H9 (cell line): ENCODE results near the gene COX8A. TPM values are rescaled to one million over a fixed set of nuclear protein-coding genes. Genes with fewer than 3 reads are reported as not detected.
A peak's percentile ranks its signal among the peaks of the same experiment; 100 is the strongest.
"Not testable (repeated sequence)": the region's sequence is repeated elsewhere in the genome, so short reads cannot be mapped to it uniquely, and the experiment has no call there.

Experiments
- DNase-seq: peaks from one replicate; pipeline ENCODE4 v3.0.0-alpha.2; 2017
- H2AFZ ChIP-seq: one replicate; pipeline ENCODE4 v1.6.1; 2013; ENCODE audit warnings: mild to moderate bottlenecking, low read length, control low read depth, moderate library complexity
- H2AK5ac ChIP-seq: 2 replicates; pipeline ENCODE4 v1.6.1; 2013; ENCODE audit warnings: low read length, control low read depth, mixed read lengths; ENCODE audit not compliant: insufficient read length
- H2BK120ac ChIP-seq: one replicate; pipeline ENCODE4 v1.6.1; 2013; ENCODE audit warnings: low read depth, mild to moderate bottlenecking, low read length, control low read depth, inconsistent platforms; ENCODE audit not compliant: poor library complexity, severe bottlenecking
- H2BK12ac ChIP-seq: 2 replicates; pipeline ENCODE4 v1.6.1; 2013; ENCODE audit warnings: low read length, control low read depth, mixed read lengths, low read depth; ENCODE audit not compliant: insufficient read length
- H2BK15ac ChIP-seq: 2 replicates; pipeline ENCODE4 v1.6.1; 2013; ENCODE audit warnings: low read depth, low read length, control low read depth
- H2BK20ac ChIP-seq: one replicate; pipeline ENCODE4 v1.6.1; 2013; ENCODE audit warnings: low read depth, mild to moderate bottlenecking, low read length, control low read depth, inconsistent platforms; ENCODE audit not compliant: poor library complexity, severe bottlenecking
- H2BK5ac ChIP-seq: 2 replicates; pipeline ENCODE4 v1.6.1; 2013; ENCODE audit warnings: low read length, control low read depth, mixed read lengths; ENCODE audit not compliant: insufficient read length
- H3K14ac ChIP-seq: 2 replicates; pipeline ENCODE4 v1.6.1; 2013; ENCODE audit warnings: low read length, control low read depth; ENCODE audit not compliant: insufficient read depth
- H3K18ac ChIP-seq: 2 replicates; pipeline ENCODE4 v1.6.1; 2013; ENCODE audit warnings: low read depth, mild to moderate bottlenecking, mixed read lengths, low read length, control low read depth; ENCODE audit not compliant: insufficient read length
- H3K23ac ChIP-seq: 2 replicates; pipeline ENCODE4 v1.6.1; 2013; ENCODE audit warnings: low read length, control low read depth, mixed read lengths, low read depth; ENCODE audit not compliant: insufficient read length
- H3K23me2 ChIP-seq: 2 replicates; pipeline ENCODE4 v1.6.1; 2013; ENCODE audit warnings: low read depth, mild to moderate bottlenecking, mixed read lengths, low read length, control low read depth; ENCODE audit not compliant: insufficient read length, poor library complexity, severe bottlenecking
- H3K27ac ChIP-seq: 2 replicates; pipeline ENCODE4 v1.5.1; 2013; ENCODE audit warnings: low read length, control low read depth, mixed read lengths, low read depth; ENCODE audit not compliant: insufficient read length
- H3K27me3 ChIP-seq: 2 replicates; pipeline ENCODE4 v1.6.1; 2013; ENCODE audit warnings: low read length, control low read depth, inconsistent platforms; ENCODE audit not compliant: insufficient read depth
- H3K4ac ChIP-seq: 2 replicates; pipeline ENCODE4 v1.6.1; 2013; ENCODE audit warnings: low read depth, mild to moderate bottlenecking, control low read depth, inconsistent platforms, low read length, moderate library complexity
- H3K4me1 ChIP-seq: 2 replicates; pipeline ENCODE4 v1.6.1; 2013; ENCODE audit warnings: low read length, control low read depth, inconsistent platforms; ENCODE audit not compliant: insufficient read depth
- H3K4me2 ChIP-seq: 2 replicates; pipeline ENCODE4 v1.6.1; 2013; ENCODE audit warnings: low read length, control low read depth, mixed read lengths; ENCODE audit not compliant: insufficient read length, insufficient read depth
- H3K56ac ChIP-seq: 2 replicates; pipeline ENCODE4 v1.6.1; 2013; ENCODE audit warnings: low read depth, mild to moderate bottlenecking, mixed read lengths, low read length, control low read depth; ENCODE audit not compliant: insufficient read length
- H3K79me1 ChIP-seq: 2 replicates; pipeline ENCODE4 v1.6.1; 2013; ENCODE audit warnings: low read depth, mild to moderate bottlenecking, moderate library complexity, low read length, control low read depth, inconsistent platforms; ENCODE audit not compliant: insufficient read depth, poor library complexity, severe bottlenecking
- H3K79me2 ChIP-seq: 2 replicates; pipeline ENCODE4 v1.6.1; 2013; ENCODE audit warnings: low read length, control low read depth, inconsistent platforms; ENCODE audit not compliant: insufficient read depth
- H3K9ac ChIP-seq: 2 replicates; pipeline ENCODE4 v1.6.1; 2013; ENCODE audit warnings: low read length, control low read depth, mixed read lengths; ENCODE audit not compliant: insufficient read length; ENCODE audit errors: extremely low read depth
- H3K9me3 ChIP-seq: one replicate; pipeline ENCODE4 v1.6.1; 2013; ENCODE audit warnings: low read depth, low read length, inconsistent platforms; ENCODE audit not compliant: control insufficient read depth
- H3T11ph ChIP-seq: one replicate; pipeline ENCODE4 v1.6.1; 2013; ENCODE audit warnings: mild to moderate bottlenecking, low read length, control low read depth, inconsistent platforms
- H4K20me1 ChIP-seq: one replicate; pipeline ENCODE4 v1.6.1; 2013; ENCODE audit not compliant: control insufficient read depth, insufficient read length, insufficient read depth
- H4K5ac ChIP-seq: 2 replicates; pipeline ENCODE4 v1.6.1; 2013; ENCODE audit warnings: low read depth, mild to moderate bottlenecking, mixed read lengths, low read length, control low read depth; ENCODE audit not compliant: insufficient read length
- H4K8ac ChIP-seq: replicated peaks from 2 replicates; pipeline ENCODE4 v1.6.1; 2013; ENCODE audit warnings: low read length, control low read depth, mixed read lengths, low read depth; ENCODE audit not compliant: insufficient read length
- H4K91ac ChIP-seq: 2 replicates; pipeline ENCODE4 v1.6.1; 2013; ENCODE audit warnings: low read depth, mild to moderate bottlenecking, moderate library complexity, mixed read lengths, low read length, control low read depth; ENCODE audit not compliant: insufficient read length
- H3K27ac Mint-ChIP-seq, 3 experiments: 2 replicates in 2 of 3; 3 replicates in 1 of 3; pipeline ENCODE4 v1.8.0; 2020 to 2021; ENCODE audit warnings: mixed read lengths in 3 of 3, mild to moderate bottlenecking in 1 of 3, moderate library complexity in 1 of 3
- H3K27me3 Mint-ChIP-seq: 2 replicates; pipeline ENCODE4 v1.8.0; 2021; ENCODE audit warnings: low read depth, mild to moderate bottlenecking, moderate library complexity, mixed read lengths
- H3K36me3 Mint-ChIP-seq, 3 experiments: 2 replicates in 2 of 3; 3 replicates in 1 of 3; pipeline ENCODE4 v1.8.0; 2020 to 2021; ENCODE audit warnings: low read depth in 3 of 3, mixed read lengths in 3 of 3; ENCODE audit not compliant: insufficient read depth in 1 of 3
- H3K4me1 Mint-ChIP-seq, 2 experiments: 2 replicates each; pipeline ENCODE4 v1.8.0; 2020; ENCODE audit warnings: mixed read lengths in 2 of 2
- H3K4me3 Mint-ChIP-seq, 2 experiments: 2 replicates in 1 of 2; 3 replicates in 1 of 2; pipeline ENCODE4 v1.8.0; 2020 to 2021; ENCODE audit warnings: mild to moderate bottlenecking in 2 of 2, mixed read lengths in 2 of 2, moderate library complexity in 1 of 2
- H3K9me3 Mint-ChIP-seq, 2 experiments: 2 replicates in 1 of 2; 3 replicates in 1 of 2; pipeline ENCODE4 v1.8.0; 2020; ENCODE audit warnings: mild to moderate bottlenecking in 2 of 2, mixed read lengths in 2 of 2, moderate library complexity in 1 of 2
- WGBS: extraction: QIAGEN DNeasy Blood & Tissue Kit; methylation state at CpG from one replicate; pipeline ENCODE4 v1.1.7; 2013; ENCODE audit warnings: missing lambda C conversion rate, low lambda C conversion rate, mixed read lengths; ENCODE audit not compliant: insufficient read length; ENCODE audit errors: extremely low coverage; 5-methylcytosine and 5-hydroxymethylcytosine counted together
- total RNA-seq: library from RNA; stranded (reverse); gene quantifications from 2 replicates; pipeline ENCODE4 v1.2.1, GENCODE V29; 2021
- TF ChIP-seq, protein P1 (sequence below): fragments of 200-600 bp; sonication (generic); conservative IDR thresholded peaks from 3 replicates; pipeline ENCODE4 v1.8.0; 2021; ENCODE audit warnings: antibody characterized with exemption, mild to moderate bottlenecking

COX8A gene
- total RNA-seq, 1 experiment from 2014 or later = 429 TPM

DNA sequence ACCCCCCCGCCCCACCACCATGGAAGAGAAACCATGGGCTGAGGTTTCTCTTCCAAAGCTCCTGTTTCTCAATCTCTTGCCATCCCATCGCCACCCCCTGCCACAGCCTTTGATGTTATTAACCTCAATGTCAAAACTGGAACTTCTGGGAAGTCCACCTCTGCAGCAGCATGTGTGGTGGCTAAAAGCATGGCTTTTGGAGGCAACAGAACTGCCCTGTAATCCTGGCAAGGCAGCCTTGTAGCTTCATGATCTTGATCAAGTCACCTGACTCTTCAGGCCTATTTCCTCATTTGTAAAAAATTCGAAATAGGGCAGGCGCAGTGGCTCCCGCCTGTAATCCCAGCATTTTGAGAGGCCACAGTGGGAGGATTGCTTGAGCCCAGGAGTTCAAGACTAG is 3.5 kb upstream of the COX8A start:
- Histone ChIP-seq H3K18ac (no peak overlapping the region), H2AK5ac (no peak overlapping the region), H3T11ph (no peak overlapping the region), H3K9ac (no peak overlapping the region), H2AFZ (no peak overlapping the region), H3K4me1 (peaks cover 2% of the 10 kb centered on the region; the same call in 1 of the 2 replicates), H3K27ac (no peak overlapping the region), H4K5ac (no peak overlapping the region), H3K14ac (no peak overlapping the region), H3K23me2 (no peaks in the 10 kb centered on the region), H3K9me3 (no peaks in the 10 kb centered on the region), H2BK120ac (no peak overlapping the region), H3K4ac (no peak overlapping the region), H3K56ac (no peak overlapping the region), H3K79me2 (peaks cover 5% of the 10 kb centered on the region; the same call in 1 of the 2 replicates), H2BK12ac (no peak overlapping the region), H3K79me1 (no peaks in the 10 kb centered on the region), H4K8ac (no peak overlapping the region), H3K4me2 (no peak overlapping the region), H2BK20ac (no peak overlapping the region), H2BK5ac (no peak overlapping the region), H3K23ac (no peak overlapping the region), H3K27me3 (no peaks in the 10 kb centered on the region), H2BK15ac (no peak overlapping the region), H4K20me1 (no peaks in the 10 kb centered on the region), H4K91ac (no peak overlapping the region)
- peaks cover 5 to 6% (median 5%) of the 10 kb centered on the region in 3 experiments for H3K36me3 Mint-ChIP-seq
- H3K9me3 Mint-ChIP-seq = peaks cover 8 to 9% of the 10 kb centered on the region in 2 experiments
- H3K4me3 Mint-ChIP-seq = no peak overlapping the region
- WGBS = no CpG with 5 or more reads among the region's 5 CpGs
- H3K4me1 Mint-ChIP-seq = peaks cover 3 to 4% of the 10 kb centered on the region in 2 experiments
- TF ChIP-seq, protein P1, sequence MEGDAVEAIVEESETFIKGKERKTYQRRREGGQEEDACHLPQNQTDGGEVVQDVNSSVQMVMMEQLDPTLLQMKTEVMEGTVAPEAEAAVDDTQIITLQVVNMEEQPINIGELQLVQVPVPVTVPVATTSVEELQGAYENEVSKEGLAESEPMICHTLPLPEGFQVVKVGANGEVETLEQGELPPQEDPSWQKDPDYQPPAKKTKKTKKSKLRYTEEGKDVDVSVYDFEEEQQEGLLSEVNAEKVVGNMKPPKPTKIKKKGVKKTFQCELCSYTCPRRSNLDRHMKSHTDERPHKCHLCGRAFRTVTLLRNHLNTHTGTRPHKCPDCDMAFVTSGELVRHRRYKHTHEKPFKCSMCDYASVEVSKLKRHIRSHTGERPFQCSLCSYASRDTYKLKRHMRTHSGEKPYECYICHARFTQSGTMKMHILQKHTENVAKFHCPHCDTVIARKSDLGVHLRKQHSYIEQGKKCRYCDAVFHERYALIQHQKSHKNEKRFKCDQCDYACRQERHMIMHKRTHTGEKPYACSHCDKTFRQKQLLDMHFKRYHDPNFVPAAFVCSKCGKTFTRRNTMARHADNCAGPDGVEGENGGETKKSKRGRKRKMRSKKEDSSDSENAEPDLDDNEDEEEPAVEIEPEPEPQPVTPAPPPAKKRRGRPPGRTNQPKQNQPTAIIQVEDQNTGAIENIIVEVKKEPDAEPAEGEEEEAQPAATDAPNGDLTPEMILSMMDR = no peak
- no peak for DNase-seq
- no peak overlapping the region for H3K27ac Mint-ChIP-seq
- H3K27me3 Mint-ChIP-seq = peaks cover 56% of the 10 kb centered on the region

DNA sequence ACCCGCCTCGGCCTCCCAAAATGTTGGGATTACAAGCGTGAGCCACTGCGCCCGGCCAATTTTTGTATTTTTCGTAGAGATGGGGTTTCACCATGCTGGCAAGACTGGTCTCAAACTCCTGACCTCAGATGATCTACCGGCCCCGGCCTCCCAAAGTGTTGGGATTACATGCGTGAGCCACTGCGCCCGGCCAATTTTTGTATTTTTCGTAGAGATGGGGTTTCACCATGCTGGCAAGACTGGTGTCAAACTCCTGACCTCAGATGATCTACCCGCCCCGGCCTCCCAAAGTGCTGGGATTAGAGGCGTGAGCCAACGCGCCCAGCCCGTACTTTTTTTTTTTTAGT is 535 bp upstream of the COX8A start:
- not testable (repeated sequence) for H3K4me1 ChIP-seq, DNase-seq, H2BK20ac ChIP-seq, H4K20me1 ChIP-seq, H3K23me2 ChIP-seq, H3K56ac ChIP-seq, H2AK5ac ChIP-seq, H3K4ac ChIP-seq, H3K9ac ChIP-seq, H3K23ac ChIP-seq, H3K79me1 ChIP-seq, H3K27ac ChIP-seq, H3K79me2 ChIP-seq, H2BK120ac ChIP-seq, H3K9me3 Mint-ChIP-seq, H2BK12ac ChIP-seq, H3T11ph ChIP-seq, H4K5ac ChIP-seq, H3K27me3 ChIP-seq, H4K8ac ChIP-seq, H3K4me2 ChIP-seq, H3K9me3 ChIP-seq, H2AFZ ChIP-seq, H4K91ac ChIP-seq, H2BK15ac ChIP-seq, H3K14ac ChIP-seq, H2BK5ac ChIP-seq, H3K18ac ChIP-seq
- no CpG with 5 or more reads among the region's 18 CpGs for WGBS
- Mint-ChIP-seq H3K4me1 (peaks cover 18 to 24% of the 10 kb centered on the region in 2 experiments), H3K27ac (peak overlapping the region; percentile 87 to 99 (median 91); a peak in 4 of 7 replicates), H3K4me3 (peak overlapping the region; percentile 100), H3K27me3 (peaks cover 43% of the 10 kb centered on the region), H3K36me3 (peaks cover 14 to 16% (median 15%) of the 10 kb centered on the region in 3 experiments)
